ENCODE measurements around the gene MIPOL1. TPM values are rescaled to one million over a fixed set of nuclear protein-coding genes. Genes with fewer than 3 reads are reported as not detected.
A peak's percentile ranks its signal among the peaks of the same experiment; 100 is the strongest.

Gene MIPOL1
- total RNA-seq, 1 experiment from 2014 or later = 15.4 TPM

GRCh38 chr14:37594971-37595808, 397.5 kb downstream of the MIPOL1 start, which contains the start of the genes FOXA1 and TTC6:
Gene FOXA1, minus strand, starts transcription at chr14:37595249. Its CDS starts 277 bp downstream, at chr14:37594972.
Gene TTC6, plus strand, starts transcription at chr14:37595629. Its CDS starts 26,436 bp downstream, at chr14:37622065.
- peak; percentile 74 for ATAC-seq
- H3K4me3 ChIP-seq (replicated peaks in 1 of 2; ENCODE audit: low read depth in 1 of 2, low read length in 2 of 2) = peak within 1 kb of the TSS; percentile 61 to 67
- H3K36me3 ChIP-seq (ENCODE audit: control insufficient read depth in 1 of 2, insufficient read depth in 2 of 2, low read length in 2 of 2) = no peaks in the 10 kb centered on the region
- no peaks in the 10 kb centered on the region for H3K9me2 ChIP-seq (ENCODE audit: insufficient read depth)
- ChIA-PET RAD21 (ENCODE audit: low non-redundant PET in 1 of 2, low total read pairs in 2 of 2, uncharacterized antibody in 2 of 2, unreplicated experiment in 2 of 2) (interaction anchor here (0.7 kb wide), 2 partner anchors 192 to 934 kb away, joined by 3 read pairs; partner anchors contain the start of gene PAX9 (in 1 of the 2)), POLR2A (no interaction called here), CTCF (interaction anchor here (0.7 to 1.3 kb wide), 5 partner anchors 341 to 365 kb away, joined by 3 to 4 read pairs (median 3); no protein-coding TSS in a partner anchor)
- H3K9ac ChIP-seq (ENCODE audit: low read length) = peak within 1 kb of the TSS; percentile 49
- peak; percentile 31 for DNase-seq (ENCODE audit: low read depth, low spot score)
- intact Hi-C loops (cut with micrococcal nuclease) = loop anchor here (1.0 kb wide), 1 partner anchor 349 kb away; no protein-coding TSS in a partner anchor
- H4K20me1 ChIP-seq (ENCODE audit: insufficient read depth) = no peaks in the 10 kb centered on the region
- no TSS peak for BruUV-seq (replicated peaks)
- peaks cover 5 to 14% of the 10 kb centered on the region in 2 experiments; a peak in 3 of 4 replicates for H3K4me1 ChIP-seq (ENCODE audit: control insufficient read depth in 1 of 2, insufficient read depth in 2 of 2, low read length in 2 of 2)
- H3K4me2 ChIP-seq (ENCODE audit: low read length) = peak within 1 kb of the TSS; percentile 97
- TF ChIP-seq ZBTB33 (IDR thresholded peaks at IDR 0.05; ENCODE audit: extremely low read depth, insufficient replicate concordance, low read length) = no peak
- TF ChIP-seq SP1 (IDR thresholded peaks at IDR 0.05; ENCODE audit: low read depth) = no peak
- TF ChIP-seq CEBPB (IDR thresholded peaks at IDR 0.05; ENCODE audit: low read depth) = no peak
- no peak for TF ChIP-seq EZH2 (IDR thresholded peaks at IDR 0.05)
- TF ChIP-seq JUND (IDR thresholded peaks at IDR 0.05) = no peak
- TF ChIP-seq EZH2phosphoT487 (IDR thresholded peaks at IDR 0.05; ENCODE audit: borderline replicate concordance) = no peak
- no peak for TF ChIP-seq EGR1 (IDR thresholded peaks at IDR 0.05; ENCODE audit: low read depth)
- no peak for TF ChIP-seq ZFX (IDR thresholded peaks at IDR 0.05)
- TF ChIP-seq RAD21 (IDR thresholded peaks at IDR 0.05; ENCODE audit: low read depth) = no peak
- no peak for TF ChIP-seq CBX3 (IDR thresholded peaks at IDR 0.05; ENCODE audit: low read depth)
- no peak for TF ChIP-seq POLR2AphosphoS5 (IDR thresholded peaks at IDR 0.05; ENCODE audit: low read depth, low read length)
- TF ChIP-seq, protein P1, sequence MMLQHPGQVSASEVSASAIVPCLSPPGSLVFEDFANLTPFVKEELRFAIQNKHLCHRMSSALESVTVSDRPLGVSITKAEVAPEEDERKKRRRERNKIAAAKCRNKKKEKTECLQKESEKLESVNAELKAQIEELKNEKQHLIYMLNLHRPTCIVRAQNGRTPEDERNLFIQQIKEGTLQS (IDR thresholded peaks at IDR 0.05) = no peak
- TF ChIP-seq ELF1 (IDR thresholded peaks at IDR 0.05; ENCODE audit: borderline replicate concordance, low read depth) = no peak
- peak within 1 kb of the TSS; percentile 77 for H2AFZ ChIP-seq (ENCODE audit: low read depth, low read length, poor library complexity, severe bottlenecking)
- H3K79me2 ChIP-seq (ENCODE audit: insufficient read depth, low read length) = no peaks in the 10 kb centered on the region
- H3K27ac ChIP-seq (ENCODE audit: low read depth, low read length) = peak within 1 kb of the TSS; percentile 42; the same call in 1 of the 2 replicates
- H3K9me3 ChIP-seq (ENCODE audit: control insufficient read depth in 1 of 2, insufficient read depth in 1 of 2, low read depth in 1 of 2, low read length in 2 of 2) = no peaks in the 10 kb centered on the region
- H3K27me3 ChIP-seq (ENCODE audit: insufficient read depth, low read length) = no peaks in the 10 kb centered on the region

All from HCT116 (cell line).